Thoracic aorta (tissue), 2 donors: ENCODE results near the gene LIPE. TPM values are rescaled to one million over a fixed set of nuclear protein-coding genes. Genes with fewer than 3 reads are reported as not detected.

Source experiments
- ATAC-seq: fragments of 150-250 bp; one replicate; pipeline ENCODE4 v1.8.0; 2017; ENCODE audit warnings: low read depth; ENCODE audit not compliant: insufficient number of reproducible peaks, low FRiP score
- DNase-seq: peaks from one replicate; pipeline ENCODE4 v3.0.0-alpha.2; 2020; ENCODE audit warnings: low spot score
- H3K27ac ChIP-seq, 2 donors: fragments of 200-600 bp; sonication (generic); 1 replicate in 1 of 2; 2 replicates in 1 of 2; pipeline ENCODE4 v1.5.1; 2016; ENCODE audit warnings: mild to moderate bottlenecking in 2 of 2, moderate library complexity in 2 of 2
- H3K27me3 ChIP-seq: fragments of 200-600 bp; sonication (generic); replicated peaks from 2 replicates; pipeline ENCODE4 v1.6.0; 2016; ENCODE audit warnings: mild to moderate bottlenecking; ENCODE audit not compliant: insufficient read depth
- H3K36me3 ChIP-seq: fragments of 200-600 bp; sonication (generic); one replicate; pipeline ENCODE4 v1.5.1; 2016
- H3K4me1 ChIP-seq, 2 donors: fragments of 200-600 bp; sonication (generic); 1 replicate in 1 of 2; 2 replicates in 1 of 2; pipeline versions ENCODE4 v1.5.1 to v1.6.0; 2016; ENCODE audit warnings: low read depth in 2 of 2, mild to moderate bottlenecking in 1 of 2; ENCODE audit not compliant: control insufficient read depth in 1 of 2
- H3K4me3 ChIP-seq: fragments of 200-600 bp; sonication (generic); 2 replicates; pipeline ENCODE4 v1.5.1; 2016; ENCODE audit warnings: mild to moderate bottlenecking
- H3K9me3 ChIP-seq: fragments of 200-600 bp; sonication (generic); 2 replicates; pipeline ENCODE4 v1.5.1; 2016
- CTCF ChIP-seq: fragments of 200-600 bp; sonication (generic); IDR thresholded peaks from one replicate; pipeline ENCODE4 v1.5.1; 2019; ENCODE audit warnings: antibody characterized with exemption
- total RNA-seq, 2 donors: library from RNA; depleted of rRNA; stranded (reverse); fragments of >200 nt; gene quantifications; one replicate each; pipeline versions ENCODE4 v1.1.0 to v1.2.3, GENCODE V29; 2016

Gene LIPE
- total RNA-seq, 2 donors from 2014 or later = 4.5 to 7.3 TPM

GRCh38 chr19:42370626-42371175, 56.5 kb downstream of the LIPE start:
- TF ChIP-seq CTCF = no peak
- no peak overlapping the region for H3K4me3 ChIP-seq
- H3K4me1 ChIP-seq = peaks cover 0 to 9% of the 10 kb centered on the region in 2 donors
- ATAC-seq (no peak), DNase-seq (no peak)
- no peaks in the 10 kb centered on the region for H3K9me3 ChIP-seq
- H3K36me3 ChIP-seq = peaks cover 4% of the 10 kb centered on the region
- H3K27ac ChIP-seq = no peak overlapping the region
- H3K27me3 ChIP-seq = no peaks in the 10 kb centered on the region

DNA sequence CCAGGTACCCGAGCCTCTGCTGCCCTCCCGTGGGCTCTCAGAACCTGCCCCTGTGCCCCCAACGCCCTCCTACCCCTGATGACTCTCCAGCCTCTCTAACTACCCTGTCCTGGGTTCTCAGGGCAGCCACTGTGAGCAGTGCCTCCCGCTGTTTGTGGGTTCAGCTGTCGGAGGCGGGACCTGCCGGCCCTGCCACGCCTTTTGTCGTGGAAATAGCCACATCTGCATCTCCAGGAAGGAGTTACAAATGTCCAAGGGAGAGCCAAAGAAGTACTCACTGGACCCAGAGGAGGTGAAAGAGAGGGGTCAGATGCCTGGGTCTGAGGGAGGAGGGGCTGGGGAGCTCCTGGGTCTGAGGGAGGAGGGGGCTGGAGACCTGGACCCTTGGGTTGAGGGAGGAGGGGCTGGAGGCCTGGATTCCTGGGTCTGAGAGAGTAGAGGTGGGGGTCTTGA, 57.1 kb downstream of the LIPE start:
- Histone ChIP-seq H3K27me3 (no peaks in the 10 kb centered on the region), H3K4me3 (no peak overlapping the region), H3K36me3 (no peaks in the 10 kb centered on the region), H3K27ac (no peak overlapping the region), H3K4me1 (peaks cover 0 to 12% of the 10 kb centered on the region in 2 donors), H3K9me3 (no peaks in the 10 kb centered on the region)
- TF ChIP-seq CTCF = no peak
- DNase-seq (no peak), ATAC-seq (no peak)

DNA sequence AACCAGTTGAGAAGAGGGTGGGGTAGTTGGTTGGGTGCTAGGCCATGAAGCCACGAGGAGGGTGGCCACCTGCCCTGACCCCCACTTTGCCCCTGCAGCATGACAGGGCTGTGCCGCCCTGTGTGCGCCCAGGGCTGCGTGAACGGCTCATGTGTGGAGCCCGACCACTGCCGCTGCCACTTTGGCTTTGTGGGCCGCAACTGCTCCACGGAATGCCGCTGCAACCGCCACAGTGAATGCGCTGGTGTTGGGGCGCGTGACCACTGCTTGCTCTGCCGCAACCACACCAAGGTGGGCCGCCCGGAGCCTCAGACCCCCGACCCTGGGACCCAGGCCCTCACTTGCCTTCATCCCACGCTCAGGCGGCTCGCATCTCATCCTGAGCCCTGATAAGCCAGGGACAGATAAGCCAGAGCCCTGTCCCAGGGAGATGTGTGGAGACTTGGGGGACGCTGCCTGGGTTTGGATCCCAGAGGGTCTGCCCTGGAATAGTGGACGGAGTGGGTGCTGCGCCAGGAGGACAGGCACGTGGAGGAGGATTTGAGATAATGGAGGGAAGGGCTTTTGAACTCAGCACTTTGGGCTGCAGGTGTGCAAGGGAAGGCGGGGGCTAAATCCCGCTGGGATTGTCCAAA, 57.6 kb downstream of the LIPE start:
- no peaks in the 10 kb centered on the region for H3K27me3 ChIP-seq
- H3K27ac ChIP-seq = no peak overlapping the region
- no peaks in the 10 kb centered on the region for H3K9me3 ChIP-seq
- DNase-seq (no peak), ATAC-seq (no peak)
- no peak overlapping the region for H3K4me3 ChIP-seq
- H3K4me1 ChIP-seq = peaks cover 0 to 17% of the 10 kb centered on the region in 2 donors
- no peak for TF ChIP-seq CTCF
- H3K36me3 ChIP-seq = no peaks in the 10 kb centered on the region

GRCh38 chr19:42368765-42369164, 58.4 kb downstream of the LIPE start:
- no peak overlapping the region for H3K4me3 ChIP-seq
- H3K36me3 ChIP-seq = no peaks in the 10 kb centered on the region
- TF ChIP-seq CTCF = no peak

DNA sequence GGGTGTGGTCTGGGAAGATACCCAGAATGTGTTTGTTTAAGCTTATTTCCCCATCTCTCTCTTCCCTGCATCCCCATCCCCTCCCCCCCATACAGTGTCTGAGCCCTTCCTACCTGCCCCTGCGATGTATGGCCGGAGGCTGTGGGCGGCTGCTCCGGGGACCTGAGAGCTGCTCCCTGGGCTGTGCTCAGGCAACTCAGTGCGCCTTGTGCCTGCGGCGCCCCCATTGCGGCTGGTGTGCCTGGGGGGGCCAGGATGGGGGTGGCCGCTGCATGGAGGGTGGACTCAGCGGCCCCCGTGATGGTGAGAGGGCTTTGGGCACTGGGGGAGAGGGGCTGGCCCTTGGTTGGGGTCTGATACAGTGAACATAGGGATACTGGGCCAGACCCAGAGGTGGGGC, 58.8 kb downstream of the LIPE start:
- TF ChIP-seq CTCF = no peak
- H3K9me3 ChIP-seq = no peaks in the 10 kb centered on the region
- DNase-seq (no peak), ATAC-seq (no peak)
- H3K4me1 ChIP-seq = peaks cover 0 to 19% of the 10 kb centered on the region in 2 donors
- no peaks in the 10 kb centered on the region for H3K36me3 ChIP-seq
- H3K4me3 ChIP-seq = no peak overlapping the region
- no peak overlapping the region for H3K27ac ChIP-seq
- no peaks in the 10 kb centered on the region for H3K27me3 ChIP-seq

More at GRCh38 chr19:42368765-42369164, 58.4 kb downstream of the LIPE start:
- no peak for ATAC-seq
- H3K27me3 ChIP-seq = no peaks in the 10 kb centered on the region
- no peak for DNase-seq
- no peaks in the 10 kb centered on the region for H3K9me3 ChIP-seq
- no peak overlapping the region for H3K27ac ChIP-seq
- peaks cover 0 to 19% of the 10 kb centered on the region in 2 donors for H3K4me1 ChIP-seq
